Measurements from ENCODE around the gene RNF40. TPM values are rescaled to one million over a fixed set of nuclear protein-coding genes. Genes with fewer than 3 reads are reported as not detected.

The RNF40 gene
- total RNA-seq, 1 experiment from 2014 or later = 90.3 TPM

DNA sequence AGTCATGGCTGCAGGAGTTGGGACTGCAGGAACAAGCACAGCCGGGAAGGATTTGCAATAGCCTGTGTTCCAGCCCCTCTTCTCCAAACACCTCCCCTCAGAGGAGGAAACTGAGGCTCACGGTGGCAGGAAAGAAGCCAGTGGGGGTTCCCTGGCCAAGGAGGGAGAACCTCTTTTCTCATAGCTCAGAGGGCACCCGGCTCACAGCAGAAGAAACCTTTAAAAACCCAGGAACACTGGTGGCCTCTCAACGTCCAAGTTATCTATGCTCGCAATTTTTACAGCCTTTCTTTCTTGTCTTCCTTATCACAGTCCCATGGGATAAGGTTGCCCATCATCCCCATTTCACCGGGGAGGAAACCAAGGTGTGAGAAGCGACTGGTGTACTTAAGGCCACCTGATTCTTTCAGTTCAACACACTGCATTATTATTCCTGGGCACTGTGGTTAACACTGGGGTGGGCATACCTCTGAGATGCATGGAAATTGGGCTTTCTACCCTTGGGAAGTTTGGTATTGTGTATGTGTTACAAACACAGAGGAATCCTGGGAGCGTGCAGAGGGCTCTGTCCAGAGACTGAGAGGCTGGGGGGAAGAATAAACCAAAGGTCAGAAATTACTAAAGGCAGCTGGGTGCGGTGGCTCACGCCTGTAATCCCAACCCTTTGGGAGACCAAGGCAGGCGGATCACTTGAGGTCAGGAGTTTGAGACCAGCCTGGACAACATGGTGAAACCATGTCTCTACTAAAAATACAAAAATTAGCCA, 25.7 kb downstream of the RNF40 start:
- peak overlapping the region; percentile 78 for H3K27ac ChIP-seq (ENCODE audit: low read depth, low read length)
- ATAC-seq = no peak
- no peaks in the 10 kb centered on the region for H4K20me1 ChIP-seq (ENCODE audit: insufficient read depth)
- H3K4me3 ChIP-seq (replicated peaks in 1 of 2; ENCODE audit: low read depth in 1 of 2, low read length in 2 of 2) = peak overlapping the region; percentile 92 to 94
- peaks cover 7 to 22% of the 10 kb centered on the region in 2 experiments; a peak in 3 of 4 replicates for H3K4me1 ChIP-seq (ENCODE audit: control insufficient read depth in 1 of 2, insufficient read depth in 2 of 2, low read length in 2 of 2)
- no TSS peak for BruUV-seq (replicated peaks)
- RAD21 ChIA-PET (ENCODE audit: low non-redundant PET in 1 of 2, low total read pairs in 2 of 2, uncharacterized antibody in 2 of 2, unreplicated experiment in 2 of 2) = interaction anchor here in 1 of 2 experiments (1.3 kb wide), 1 partner anchor 18 kb away, joined by 4 read pairs; no protein-coding TSS in a partner anchor
- no peak for TF ChIP-seq EZH2phosphoT487 (IDR thresholded peaks at IDR 0.05; ENCODE audit: borderline replicate concordance)
- TF ChIP-seq, protein P1, sequence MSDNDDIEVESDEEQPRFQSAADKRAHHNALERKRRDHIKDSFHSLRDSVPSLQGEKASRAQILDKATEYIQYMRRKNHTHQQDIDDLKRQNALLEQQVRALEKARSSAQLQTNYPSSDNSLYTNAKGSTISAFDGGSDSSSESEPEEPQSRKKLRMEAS (IDR thresholded peaks at IDR 0.05) = no peak
- TF ChIP-seq FOSL1 (IDR thresholded peaks at IDR 0.05; ENCODE audit: low read depth) = no peak
- no peak for TF ChIP-seq POLR2A (IDR thresholded peaks at IDR 0.05; ENCODE audit: borderline replicate concordance, extremely low read depth, insufficient read depth, insufficient read length)
- no peak for TF ChIP-seq RAD21 (IDR thresholded peaks at IDR 0.05; ENCODE audit: low read depth)
- TF ChIP-seq ELF1 (IDR thresholded peaks at IDR 0.05; ENCODE audit: borderline replicate concordance, low read depth) = no peak
- TF ChIP-seq CEBPB (IDR thresholded peaks at IDR 0.05; ENCODE audit: low read depth) = no peak
- no peak for TF ChIP-seq CBX3 (IDR thresholded peaks at IDR 0.05; ENCODE audit: low read depth)
- TF ChIP-seq SP1 (IDR thresholded peaks at IDR 0.05; ENCODE audit: low read depth) = no peak
- no peak for TF ChIP-seq EZH2 (IDR thresholded peaks at IDR 0.05)
- TF ChIP-seq, protein P2, sequence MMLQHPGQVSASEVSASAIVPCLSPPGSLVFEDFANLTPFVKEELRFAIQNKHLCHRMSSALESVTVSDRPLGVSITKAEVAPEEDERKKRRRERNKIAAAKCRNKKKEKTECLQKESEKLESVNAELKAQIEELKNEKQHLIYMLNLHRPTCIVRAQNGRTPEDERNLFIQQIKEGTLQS (IDR thresholded peaks at IDR 0.05) = no peak
- TF ChIP-seq YY1 (IDR thresholded peaks at IDR 0.05; ENCODE audit: extremely low read depth, insufficient replicate concordance, low read depth, low read length) = no peak
- no peak for TF ChIP-seq TCF7L2 (IDR thresholded peaks at IDR 0.05; ENCODE audit: borderline replicate concordance, extremely low read depth, insufficient read depth, insufficient read length)
- TF ChIP-seq, protein P3, sequence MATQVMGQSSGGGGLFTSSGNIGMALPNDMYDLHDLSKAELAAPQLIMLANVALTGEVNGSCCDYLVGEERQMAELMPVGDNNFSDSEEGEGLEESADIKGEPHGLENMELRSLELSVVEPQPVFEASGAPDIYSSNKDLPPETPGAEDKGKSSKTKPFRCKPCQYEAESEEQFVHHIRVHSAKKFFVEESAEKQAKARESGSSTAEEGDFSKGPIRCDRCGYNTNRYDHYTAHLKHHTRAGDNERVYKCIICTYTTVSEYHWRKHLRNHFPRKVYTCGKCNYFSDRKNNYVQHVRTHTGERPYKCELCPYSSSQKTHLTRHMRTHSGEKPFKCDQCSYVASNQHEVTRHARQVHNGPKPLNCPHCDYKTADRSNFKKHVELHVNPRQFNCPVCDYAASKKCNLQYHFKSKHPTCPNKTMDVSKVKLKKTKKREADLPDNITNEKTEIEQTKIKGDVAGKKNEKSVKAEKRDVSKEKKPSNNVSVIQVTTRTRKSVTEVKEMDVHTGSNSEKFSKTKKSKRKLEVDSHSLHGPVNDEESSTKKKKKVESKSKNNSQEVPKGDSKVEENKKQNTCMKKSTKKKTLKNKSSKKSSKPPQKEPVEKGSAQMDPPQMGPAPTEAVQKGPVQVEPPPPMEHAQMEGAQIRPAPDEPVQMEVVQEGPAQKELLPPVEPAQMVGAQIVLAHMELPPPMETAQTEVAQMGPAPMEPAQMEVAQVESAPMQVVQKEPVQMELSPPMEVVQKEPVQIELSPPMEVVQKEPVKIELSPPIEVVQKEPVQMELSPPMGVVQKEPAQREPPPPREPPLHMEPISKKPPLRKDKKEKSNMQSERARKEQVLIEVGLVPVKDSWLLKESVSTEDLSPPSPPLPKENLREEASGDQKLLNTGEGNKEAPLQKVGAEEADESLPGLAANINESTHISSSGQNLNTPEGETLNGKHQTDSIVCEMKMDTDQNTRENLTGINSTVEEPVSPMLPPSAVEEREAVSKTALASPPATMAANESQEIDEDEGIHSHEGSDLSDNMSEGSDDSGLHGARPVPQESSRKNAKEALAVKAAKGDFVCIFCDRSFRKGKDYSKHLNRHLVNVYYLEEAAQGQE (IDR thresholded peaks at IDR 0.05; ENCODE audit: low read depth) = no peak
- TF ChIP-seq POLR2AphosphoS5 (IDR thresholded peaks at IDR 0.05; ENCODE audit: low read depth, low read length) = no peak
- TF ChIP-seq SRF (IDR thresholded peaks at IDR 0.05; ENCODE audit: low read depth) = no peak
- TF ChIP-seq EGR1 (IDR thresholded peaks at IDR 0.05; ENCODE audit: low read depth) = no peak
- intact Hi-C loops (cut with micrococcal nuclease) = loop anchor here (1.0 to 5.0 kb wide), 3 partner anchors 18 to 135 kb away; partner anchors contain the start of gene FBXL19
- peak overlapping the region; percentile 81 for H2AFZ ChIP-seq (ENCODE audit: low read depth, low read length, poor library complexity, severe bottlenecking)
- no peak for DNase-seq (ENCODE audit: low read depth, low spot score)
- peak overlapping the region; percentile 92 for H3K9ac ChIP-seq (ENCODE audit: low read length)
- H3K4me2 ChIP-seq (ENCODE audit: low read length) = peak overlapping the region; percentile 98
- CTCF ChIA-PET = interaction anchor here (0.8 to 1.1 kb wide), 2 partner anchors 15 to 18 kb away, joined by 3 to 11 read pairs; no protein-coding TSS in a partner anchor
- H3K9me3 ChIP-seq (ENCODE audit: control insufficient read depth in 1 of 2, insufficient read depth in 1 of 2, low read depth in 1 of 2, low read length in 2 of 2) = no peaks in the 10 kb centered on the region
- H3K9me2 ChIP-seq (ENCODE audit: insufficient read depth) = no peaks in the 10 kb centered on the region
- H3K79me2 ChIP-seq (ENCODE audit: insufficient read depth, low read length) = peaks cover 21% of the 10 kb centered on the region
- H3K27me3 ChIP-seq (ENCODE audit: insufficient read depth, low read length) = no peaks in the 10 kb centered on the region
- POLR2A ChIA-PET = interaction anchor here (0.6 to 2.6 kb wide), 4 partner anchors 16 to 127 kb away, joined by 3 to 23 read pairs (median 4); no protein-coding TSS in a partner anchor
- peaks cover 0 to 3% of the 10 kb centered on the region in 2 experiments; a peak in 2 of 4 replicates for H3K36me3 ChIP-seq (ENCODE audit: control insufficient read depth in 1 of 2, insufficient read depth in 2 of 2, low read length in 2 of 2)
